ENCODE measurements around the gene MACC1.

- TF ChIP-seq, protein P1, sequence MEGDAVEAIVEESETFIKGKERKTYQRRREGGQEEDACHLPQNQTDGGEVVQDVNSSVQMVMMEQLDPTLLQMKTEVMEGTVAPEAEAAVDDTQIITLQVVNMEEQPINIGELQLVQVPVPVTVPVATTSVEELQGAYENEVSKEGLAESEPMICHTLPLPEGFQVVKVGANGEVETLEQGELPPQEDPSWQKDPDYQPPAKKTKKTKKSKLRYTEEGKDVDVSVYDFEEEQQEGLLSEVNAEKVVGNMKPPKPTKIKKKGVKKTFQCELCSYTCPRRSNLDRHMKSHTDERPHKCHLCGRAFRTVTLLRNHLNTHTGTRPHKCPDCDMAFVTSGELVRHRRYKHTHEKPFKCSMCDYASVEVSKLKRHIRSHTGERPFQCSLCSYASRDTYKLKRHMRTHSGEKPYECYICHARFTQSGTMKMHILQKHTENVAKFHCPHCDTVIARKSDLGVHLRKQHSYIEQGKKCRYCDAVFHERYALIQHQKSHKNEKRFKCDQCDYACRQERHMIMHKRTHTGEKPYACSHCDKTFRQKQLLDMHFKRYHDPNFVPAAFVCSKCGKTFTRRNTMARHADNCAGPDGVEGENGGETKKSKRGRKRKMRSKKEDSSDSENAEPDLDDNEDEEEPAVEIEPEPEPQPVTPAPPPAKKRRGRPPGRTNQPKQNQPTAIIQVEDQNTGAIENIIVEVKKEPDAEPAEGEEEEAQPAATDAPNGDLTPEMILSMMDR (IDR thresholded peaks at IDR 0.05) = no peak
- no peak for TF ChIP-seq POLR2A (IDR thresholded peaks at IDR 0.05)
Measured at GRCh38 chr7:20157456-20157855, 59.7 kb downstream of the MACC1 start.
